ENCODE measurements around the gene ARPC1B. TPM values are rescaled to one million over a fixed set of nuclear protein-coding genes. Genes with fewer than 3 reads are reported as not detected.

The ARPC1B gene
- total RNA-seq, 1 donor from 2014 or later = 385 TPM

GRCh38 chr7:99402854-99403253 lies 28.3 kb downstream of the ARPC1B start:
- no peak overlapping the region for H3K4me3 ChIP-seq (ENCODE audit: low read depth, low read length)
- DNase-seq (ENCODE audit: low read depth) = no peak
- H3K36me3 ChIP-seq (ENCODE audit: control insufficient read depth, insufficient read depth, low read length) = peaks cover 5% of the 10 kb centered on the region
- H3K27me3 ChIP-seq (ENCODE audit: control insufficient read depth, insufficient read depth, low read length) = no peaks in the 10 kb centered on the region
- TF ChIP-seq CTCF (IDR thresholded peaks at IDR 0.05; ENCODE audit: insufficient read depth, low read length, poor library complexity, severe bottlenecking) = no peak

- no peaks in the 10 kb centered on the region for H3K27me3 ChIP-seq (ENCODE audit: control insufficient read depth, insufficient read depth, low read length)
- DNase-seq (ENCODE audit: low read depth) = no peak
- peaks cover 5% of the 10 kb centered on the region for H3K36me3 ChIP-seq (ENCODE audit: control insufficient read depth, insufficient read depth, low read length)
- no peak for TF ChIP-seq CTCF (IDR thresholded peaks at IDR 0.05; ENCODE audit: insufficient read depth, low read length, poor library complexity, severe bottlenecking)
- H3K4me3 ChIP-seq (ENCODE audit: low read depth, low read length) = no peak overlapping the region
These were observed 29.2 kb downstream of the ARPC1B start for GRCh38 chr7:99403764-99404163.

DNA sequence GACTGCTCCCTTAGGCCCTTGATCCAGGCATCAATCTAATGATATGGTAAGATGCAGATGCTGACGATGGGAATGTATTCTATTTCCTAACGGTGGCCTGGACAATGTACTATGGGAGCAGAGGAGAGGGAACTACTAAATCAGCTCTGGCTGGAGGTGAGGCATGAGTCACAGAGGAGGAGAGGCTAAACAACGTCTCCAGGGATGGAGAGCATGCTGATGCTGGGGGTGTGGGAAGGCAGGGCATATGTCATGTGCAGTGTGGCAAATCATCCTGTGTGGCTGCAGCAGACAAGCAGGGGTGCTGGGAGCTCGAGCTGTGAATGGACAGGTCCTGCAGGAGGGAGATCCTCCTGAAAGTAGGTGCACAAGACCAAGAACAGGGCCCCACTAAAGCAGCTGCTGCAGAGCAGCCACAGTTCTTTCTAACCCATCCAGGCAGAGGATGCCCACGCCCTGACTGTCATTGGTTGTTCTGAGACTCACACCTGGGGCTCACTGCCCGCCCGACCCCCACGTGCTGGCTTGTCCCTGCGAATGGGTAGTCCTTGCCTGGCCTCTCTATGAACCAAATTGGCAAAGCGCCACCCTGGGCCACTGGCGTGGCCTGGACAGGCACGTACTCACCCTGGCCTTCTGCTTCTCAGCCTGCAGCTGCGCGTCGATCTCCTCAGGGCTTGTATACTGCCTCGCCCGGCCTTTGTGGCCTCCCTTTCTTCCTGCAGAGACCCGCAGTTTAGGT lies 29.9 kb downstream of the ARPC1B start:
- H3K36me3 ChIP-seq (ENCODE audit: control insufficient read depth, insufficient read depth, low read length) = peaks cover 5% of the 10 kb centered on the region
- DNase-seq (ENCODE audit: low read depth) = no peak

DNA sequence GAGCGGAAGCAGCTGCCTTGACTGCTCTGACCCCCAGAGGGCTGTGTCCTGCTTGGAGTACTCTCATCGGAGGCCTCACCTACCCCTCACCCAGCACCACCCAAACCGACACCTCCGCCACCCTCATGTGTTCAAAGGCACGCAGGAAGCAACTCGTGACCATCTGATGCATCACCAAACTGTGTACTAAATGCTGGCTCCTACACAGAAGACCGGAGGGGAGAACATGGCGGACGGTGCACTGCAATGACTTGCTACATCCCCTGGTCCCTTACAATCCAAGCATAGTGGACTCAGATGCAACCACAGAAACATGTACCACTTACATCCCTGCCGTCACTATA lies 30.4 kb downstream of the ARPC1B start:
- peaks cover 3% of the 10 kb centered on the region for H3K36me3 ChIP-seq (ENCODE audit: control insufficient read depth, insufficient read depth, low read length)
- H3K27me3 ChIP-seq (ENCODE audit: control insufficient read depth, insufficient read depth, low read length) = no peaks in the 10 kb centered on the region
- no peak for DNase-seq (ENCODE audit: low read depth)
- no peak for TF ChIP-seq CTCF (IDR thresholded peaks at IDR 0.05; ENCODE audit: insufficient read depth, low read length, poor library complexity, severe bottlenecking)
- H3K4me3 ChIP-seq (ENCODE audit: low read depth, low read length) = no peak overlapping the region

More for the DNA sequence above, 29.9 kb downstream of the ARPC1B start:
- no peak for TF ChIP-seq CTCF (IDR thresholded peaks at IDR 0.05; ENCODE audit: insufficient read depth, low read length, poor library complexity, severe bottlenecking)
- H3K27me3 ChIP-seq (ENCODE audit: control insufficient read depth, insufficient read depth, low read length) = no peaks in the 10 kb centered on the region
- no peak overlapping the region for H3K4me3 ChIP-seq (ENCODE audit: low read depth, low read length)

GRCh38 chr7:99406557-99406956 lies 32.0 kb downstream of the ARPC1B start:
- TF ChIP-seq CTCF (IDR thresholded peaks at IDR 0.05; ENCODE audit: insufficient read depth, low read length, poor library complexity, severe bottlenecking) = no peak
- Histone ChIP-seq H3K27me3 (ENCODE audit: control insufficient read depth, insufficient read depth, low read length) (no peaks in the 10 kb centered on the region), H3K4me3 (ENCODE audit: low read depth, low read length) (no peak overlapping the region), H3K36me3 (ENCODE audit: control insufficient read depth, insufficient read depth, low read length) (peaks cover 3% of the 10 kb centered on the region)
- no peak for DNase-seq (ENCODE audit: low read depth)

DNA sequence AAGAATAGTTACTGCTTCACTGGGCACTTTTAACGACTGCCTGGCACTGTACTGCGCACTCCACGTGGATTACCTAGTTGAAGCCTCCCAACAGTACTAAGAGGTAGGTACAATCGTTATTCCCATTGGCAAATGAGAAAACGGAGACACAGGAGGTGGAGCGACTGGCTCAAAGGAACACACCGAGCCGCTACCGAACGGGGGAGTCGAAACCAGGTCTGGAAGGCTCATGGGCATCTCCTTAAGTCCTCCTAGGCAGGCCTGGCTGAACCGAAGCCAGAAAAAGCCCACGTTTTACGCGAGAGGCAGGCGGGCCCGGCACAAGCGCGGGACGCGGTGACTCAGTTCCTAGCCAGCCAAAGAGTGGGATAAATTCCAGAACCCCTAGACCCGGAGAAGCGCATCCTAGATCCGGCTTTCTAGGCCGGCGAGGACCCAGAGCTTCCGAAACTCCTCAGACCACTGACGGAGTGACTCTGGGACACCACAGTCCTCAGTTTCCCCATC lies 33.4 kb downstream of the ARPC1B start:
- H3K4me3 ChIP-seq (ENCODE audit: low read depth, low read length) = peak overlapping the region; percentile 99
- no peaks in the 10 kb centered on the region for H3K27me3 ChIP-seq (ENCODE audit: control insufficient read depth, insufficient read depth, low read length)
- H3K36me3 ChIP-seq (ENCODE audit: control insufficient read depth, insufficient read depth, low read length) = peaks cover 2% of the 10 kb centered on the region
- no peak for TF ChIP-seq CTCF (IDR thresholded peaks at IDR 0.05; ENCODE audit: insufficient read depth, low read length, poor library complexity, severe bottlenecking)
- DNase-seq (ENCODE audit: low read depth) = no peak
